ENCODE data around the gene PNMA1. TPM values are rescaled to one million over a fixed set of nuclear protein-coding genes. Genes with fewer than 3 reads are reported as not detected.

The PNMA1 gene
- total RNA-seq, 1 donor from 2014 or later = 46.1 TPM

Small RNA genes within 50 kb of the gene (microRNA-seq; reads per million reads assigned to microRNA genes)
- gene MIR4505 = not detected

Other genes starting within 250 kb of the PNMA1 start
- 12.7 TPM for gene RIOX1, start 223.5 kb downstream of the PNMA1 start, total RNA-seq
- gene ACOT1, start 177.2 kb downstream of the PNMA1 start, total RNA-seq = 3.8 TPM
- 0.94 TPM for gene HEATR4, start 155.4 kb downstream of the PNMA1 start, total RNA-seq
- gene ACOT2, start 145.2 kb downstream of the PNMA1 start, total RNA-seq = 23.5 TPM
- gene ACOT4, start 122.5 kb downstream of the PNMA1 start, total RNA-seq = 0.49 TPM
- not detected for gene ACOT6, start 101.9 kb downstream of the PNMA1 start, total RNA-seq
- gene DNAL1, start 69.4 kb downstream of the PNMA1 start, total RNA-seq = 22.3 TPM
- gene PTGR2, start 137.4 kb upstream of the PNMA1 start, total RNA-seq = 17.1 TPM
- 46.6 TPM for gene ZNF410, start 172.5 kb upstream of the PNMA1 start, total RNA-seq
- 12.1 TPM for gene FAM161B, start 235.7 kb upstream of the PNMA1 start, total RNA-seq
- 23.4 TPM for gene COQ6, start 235.9 kb upstream of the PNMA1 start, total RNA-seq

Measured in sciatic nerve (tissue), 1 donor.